A673 (cell line): ENCODE results near the gene MORN2. TPM values are rescaled to one million over a fixed set of nuclear protein-coding genes. Genes with fewer than 3 reads are reported as not detected.
A peak's percentile ranks its signal among the peaks of the same experiment; 100 is the strongest.

Experiments
- BruUV-seq: library from RNA; stranded (reverse); fragments of 400-500 nt; replicated peaks from 2 replicates; lab custom pipeline; 2021; lab: Mats Ljungman, UMichigan
- CTCF ChIA-PET: fragments of 300-600 bp; sonication (Branson Sonifier 250); formaldehyde crosslinking; loops from one replicate; lab custom pipeline; 2022; ENCODE audit warnings: antibody characterized with exemption; lab: Charles Lee
- POLR2A ChIA-PET: fragments of 300-600 bp; sonication (Branson Sonifier 250); formaldehyde crosslinking; loops from one replicate; lab custom pipeline; 2022; ENCODE audit warnings: antibody characterized with exemption; ENCODE audit not compliant: low non-redundant PET; lab: Charles Lee
- DNase-seq: peaks from one replicate; pipeline ENCODE4 v3.0.0-alpha.2; 2015; ENCODE audit warnings: low spot score
- H3K27ac ChIP-seq: fragments of 200-600 bp; sonication (generic); 2 replicates; pipeline ENCODE4 v1.5.1; 2016; ENCODE audit warnings: mixed run types, low read depth, mild to moderate bottlenecking, mixed read lengths, antibody characterized with exemption, low read length; ENCODE audit not compliant: poor library complexity, severe bottlenecking
- H3K27me3 ChIP-seq: fragments of 200-600 bp; sonication (generic); replicated peaks from 2 replicates; pipeline ENCODE4 v1.6.1; 2017; ENCODE audit warnings: mixed run types, low read depth, mild to moderate bottlenecking, mixed read lengths, antibody characterized with exemption, low read length; ENCODE audit not compliant: insufficient read depth, poor library complexity
- H3K36me3 ChIP-seq: fragments of 200-600 bp; sonication (generic); 2 replicates; pipeline ENCODE4 v1.6.1; 2016; ENCODE audit warnings: mixed run types, mild to moderate bottlenecking, mixed read lengths, antibody characterized with exemption, low read length; ENCODE audit not compliant: insufficient read depth, poor library complexity, severe bottlenecking
- H3K4me1 ChIP-seq: fragments of 200-600 bp; sonication (generic); 2 replicates; pipeline ENCODE4 v1.6.1; 2017; ENCODE audit warnings: mixed run types, mild to moderate bottlenecking, mixed read lengths, antibody characterized with exemption, low read length; ENCODE audit not compliant: insufficient read depth, poor library complexity, severe bottlenecking
- H3K4me3 ChIP-seq: fragments of 200-600 bp; sonication (generic); 2 replicates; pipeline ENCODE4 v1.5.1; 2016; ENCODE audit warnings: low read depth, mixed run types, mild to moderate bottlenecking, mixed read lengths, low read length; ENCODE audit not compliant: poor library complexity, severe bottlenecking
- H3K9me3 ChIP-seq: fragments of 200-600 bp; sonication (generic); 2 replicates; pipeline ENCODE4 v1.6.1; 2016; ENCODE audit warnings: mixed run types, low read depth, mild to moderate bottlenecking, mixed read lengths, antibody characterized with exemption, low read length; ENCODE audit not compliant: poor library complexity, severe bottlenecking
- CTCF ChIP-seq: fragments of 300-800, 200-600 bp; sonication (generic); conservative IDR thresholded peaks from 2 replicates; pipeline ENCODE4 v1.5.1; 2017; ENCODE audit warnings: low read depth, mild to moderate bottlenecking, antibody characterized with exemption, low read length, moderate library complexity, mixed read lengths
- EZH2 ChIP-seq: fragments of 200-600 bp; sonication (generic); IDR thresholded peaks from 2 replicates; pipeline ENCODE4 v1.6.1; 2017; ENCODE audit warnings: borderline replicate concordance, low read depth, mild to moderate bottlenecking, mixed read lengths, antibody characterized with exemption, low read length; ENCODE audit not compliant: poor library complexity, severe bottlenecking
- intact Hi-C: fragments of 100-400 bp; cut with micrococcal nuclease; formaldehyde crosslinking; loops from one replicate; pipeline ENCODE4 v1.10.0; 2022; ENCODE audit not compliant: unreplicated experiment
- total RNA-seq: library from RNA; stranded (reverse); gene quantifications from 2 replicates; pipeline ENCODE4 v1.2.3, GENCODE V29; 2021

MORN2 gene
- total RNA-seq, 1 experiment from 2014 or later = 29.0 TPM

- no peak for TF ChIP-seq EZH2
- TF ChIP-seq CTCF = no peak
- no peak overlapping the region for H3K4me3 ChIP-seq
- no TSS peak for BruUV-seq
- no peaks in the 10 kb centered on the region for H3K27me3 ChIP-seq
- H3K27ac ChIP-seq = no peak overlapping the region
- H3K4me1 ChIP-seq = peaks cover 10% of the 10 kb centered on the region
- peaks cover under 1% of the 10 kb centered on the region for H3K36me3 ChIP-seq
- ChIA-PET CTCF (no interaction called here), POLR2A (no interaction called here)
- DNase-seq = no peak
- H3K9me3 ChIP-seq = no peaks in the 10 kb centered on the region
- intact Hi-C loops = loop anchor here (5.0 to 10.0 kb wide), 2 partner anchors 83 to 515 kb away; no protein-coding TSS in a partner anchor
These were observed 45.8 kb upstream of the MORN2 start for GRCh38 chr2:38829971-38830370.

GRCh38 chr2:38830526-38831159 is 45.1 kb upstream of the MORN2 start:
- POLR2A ChIA-PET = no interaction called here
- CTCF ChIA-PET = no interaction called here
- BruUV-seq = no TSS peak
- peaks cover 10% of the 10 kb centered on the region for H3K4me1 ChIP-seq
- H3K4me3 ChIP-seq = no peak overlapping the region
- no peak for DNase-seq
- TF ChIP-seq EZH2 (no peak), CTCF (no peak)
- H3K27me3 ChIP-seq = no peaks in the 10 kb centered on the region
- no peaks in the 10 kb centered on the region for H3K36me3 ChIP-seq
- no peak overlapping the region for H3K27ac ChIP-seq
- intact Hi-C loops = loop anchor here (10.0 kb wide), 1 partner anchor 516 kb away; no protein-coding TSS in a partner anchor
- H3K9me3 ChIP-seq = no peaks in the 10 kb centered on the region

- no TSS peak for BruUV-seq
- H3K9me3 ChIP-seq = no peaks in the 10 kb centered on the region
- DNase-seq = peak; percentile 70
- peaks cover 10% of the 10 kb centered on the region for H3K36me3 ChIP-seq
- CTCF ChIA-PET = interaction anchor here (0.7 to 0.9 kb wide), 2 partner anchors 14 to 101 kb away, joined by 3 to 4 read pairs; no protein-coding TSS in a partner anchor
- no peak overlapping the region for H3K27ac ChIP-seq
- H3K27me3 ChIP-seq = no peaks in the 10 kb centered on the region
- no peak for TF ChIP-seq EZH2
- TF ChIP-seq CTCF = peak; percentile 71
- intact Hi-C loops = loop anchor here (2.0 to 10.0 kb wide), 3 partner anchors 253 to 520 kb away; no protein-coding TSS in a partner anchor
- POLR2A ChIA-PET = no interaction called here
- no peak overlapping the region for H3K4me3 ChIP-seq
- no peaks in the 10 kb centered on the region for H3K4me1 ChIP-seq
These were observed 40.7 kb upstream of the MORN2 start for GRCh38 chr2:38835015-38835601.
